Inflammatory macrophage (primary cell): ENCODE results near the gene MKS1.

Source experiments
- DNase-seq, 2 donors: peaks; one replicate each; pipeline ENCODE4 v3.0.0-alpha.2; 2020 to 2022
- total RNA-seq, 18 experiments: gene quantifications; one replicate each; lab custom pipeline; 2026; ENCODE audit warnings: mixed read lengths in 6 of 18, inconsistent platforms in 2 of 18; lab: John Stamatoyannopoulos, UW

The MKS1 gene
- total RNA-seq, result 1.2 to 11.4 (median 7.9) reads per million in 18 experiments

DNA sequence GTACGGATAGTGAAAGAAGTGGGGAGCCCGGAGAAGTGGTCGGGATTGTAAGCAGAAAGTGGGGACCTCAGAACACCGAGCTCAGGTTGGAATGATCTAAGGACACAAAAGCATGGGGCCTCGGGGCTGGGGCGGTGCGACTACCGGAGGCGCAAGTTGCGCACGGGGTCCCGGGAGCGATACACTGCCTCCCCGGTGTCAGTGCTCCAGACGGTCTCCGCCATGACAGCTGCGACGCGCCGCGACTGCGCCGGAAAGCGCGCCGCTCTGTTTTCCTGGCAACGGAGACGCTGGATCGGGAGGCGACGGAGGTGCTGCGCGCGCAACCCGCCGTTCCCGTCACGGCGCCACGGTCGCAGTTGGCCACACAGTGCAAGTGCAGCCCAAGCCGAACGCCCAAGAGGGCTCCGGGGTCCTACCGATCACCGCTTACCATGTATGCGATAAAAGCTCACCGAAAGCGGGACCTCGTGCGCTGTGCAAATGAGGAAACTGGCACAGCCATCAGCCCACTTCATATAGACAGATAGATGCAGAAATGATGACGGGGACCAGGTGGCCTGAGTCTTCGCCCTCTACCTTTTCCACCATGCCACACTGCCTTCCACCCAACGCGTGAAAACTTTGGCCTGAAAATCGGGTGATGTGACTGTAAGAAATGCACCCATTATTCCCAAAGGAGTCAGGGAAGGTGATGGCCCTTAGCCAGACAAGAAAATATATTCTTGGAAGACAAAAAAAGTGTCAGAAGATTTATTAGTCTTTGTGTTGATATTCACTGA is at the start of gene MKS1:
TSS of gene MKS1 (minus strand) at position 249 of the 782 bp plus-strand sequence. CDS start at position 224, 25 bp downstream.
- peak; percentile 94 to 96 for DNase-seq

DNA sequence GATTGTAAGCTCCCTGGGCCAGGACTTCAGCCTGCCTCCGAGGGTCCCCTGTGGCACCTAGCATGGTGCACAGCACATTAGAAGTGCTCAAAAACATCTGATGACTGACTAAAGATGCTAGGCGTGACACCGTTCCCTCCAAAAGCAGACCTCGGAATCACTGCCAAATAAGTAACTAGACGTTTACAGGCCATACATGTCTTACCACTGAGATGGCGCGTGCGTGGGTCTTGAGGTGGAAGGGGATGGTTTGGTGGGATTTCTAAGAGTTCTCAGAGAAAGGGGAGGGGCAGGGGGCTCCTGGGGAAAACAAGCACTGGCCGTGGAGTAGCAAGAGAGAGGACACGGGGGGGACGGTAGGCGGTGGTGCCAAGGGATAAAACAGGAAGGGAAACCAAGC is 49.3 kb upstream of the MKS1 start:
- no peak for DNase-seq

DNA sequence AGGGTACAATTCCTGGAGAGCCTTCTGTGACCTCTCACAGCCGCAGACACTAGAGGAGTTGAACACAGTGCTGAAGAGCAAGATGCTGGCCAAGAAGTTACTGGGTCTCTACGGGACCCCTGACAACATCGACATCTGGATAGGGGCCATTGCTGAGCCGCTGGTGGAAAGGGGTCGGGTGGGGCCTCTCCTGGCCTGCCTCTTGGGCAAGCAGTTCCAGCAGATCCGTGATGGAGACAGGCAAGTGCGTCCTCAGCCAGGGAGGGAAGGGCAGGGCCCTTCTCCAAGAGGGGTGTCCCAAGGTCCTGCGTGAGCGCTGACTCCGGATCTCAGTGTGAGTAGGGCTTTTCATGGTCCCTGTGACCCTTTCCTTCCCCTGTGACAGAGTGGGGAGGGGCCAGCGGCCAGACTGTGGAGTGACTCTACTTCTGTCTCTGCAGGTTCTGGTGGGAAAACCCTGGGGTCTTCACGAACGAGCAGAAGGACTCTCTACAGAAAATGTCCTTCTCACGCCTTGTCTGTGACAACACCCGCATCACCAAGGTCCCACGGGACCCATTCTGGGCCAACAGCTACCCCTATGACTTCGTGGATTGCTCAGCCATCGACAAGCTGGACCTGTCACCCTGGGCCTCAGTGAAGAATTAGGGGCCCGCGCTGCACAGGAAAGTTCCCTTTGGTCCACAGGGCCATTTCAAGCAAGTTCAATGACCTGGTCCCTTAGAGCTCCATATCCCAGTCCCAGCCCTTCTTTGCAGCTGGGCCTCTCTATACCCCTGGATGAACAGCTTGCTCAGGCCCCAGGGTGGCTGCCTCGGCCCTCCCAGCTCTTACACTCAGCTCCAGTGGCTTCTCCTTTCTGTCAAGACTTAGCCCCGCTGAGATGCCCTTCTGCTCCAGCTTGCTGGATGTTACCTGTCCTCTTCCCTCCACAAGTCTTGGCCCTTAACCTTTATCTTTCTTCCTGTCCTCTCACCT is 48.6 kb upstream of the MKS1 start:
- DNase-seq, result no peak

GRCh38 chr17:58265902-58266875 is 47.1 kb upstream of the MKS1 start:
- no peak for DNase-seq

GRCh38 chr17:58265271-58265670 is 46.2 kb upstream of the MKS1 start:
- peak; percentile 31 to 43 for DNase-seq

DNA sequence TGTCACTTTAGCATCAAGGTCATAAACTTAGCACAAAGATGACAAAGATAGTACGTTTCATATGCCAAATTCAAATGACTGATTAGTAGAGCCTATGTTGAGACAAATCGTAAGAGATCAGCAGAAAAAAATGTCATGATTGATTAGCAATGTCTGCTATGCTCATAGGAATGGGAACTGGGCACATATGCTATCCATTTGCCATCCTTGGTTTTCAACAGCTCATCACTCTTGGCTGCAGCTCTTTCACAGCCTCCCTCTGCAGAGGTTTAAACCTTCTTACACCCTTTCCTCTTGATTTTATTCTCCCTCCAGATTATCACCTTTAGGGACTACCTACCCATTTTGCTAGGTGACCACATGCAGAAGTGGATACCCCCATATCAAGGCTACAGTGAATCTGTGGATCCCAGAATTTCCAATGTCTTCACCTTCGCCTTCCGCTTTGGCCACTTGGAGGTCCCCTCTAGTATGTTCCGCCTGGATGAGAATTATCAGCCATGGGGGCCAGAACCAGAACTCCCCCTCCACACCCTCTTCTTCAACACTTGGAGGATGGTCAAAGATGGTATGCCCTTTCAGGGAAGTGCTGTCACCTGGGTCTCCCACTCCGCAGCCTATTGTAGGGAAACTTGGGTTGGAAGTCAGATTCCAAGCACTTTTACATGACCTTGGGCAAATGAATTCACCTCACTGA is 45.5 kb upstream of the MKS1 start:
- DNase-seq, result no peak

GRCh38 chr17:58263773-58264172 is 44.7 kb upstream of the MKS1 start:
- no peak for DNase-seq

DNA sequence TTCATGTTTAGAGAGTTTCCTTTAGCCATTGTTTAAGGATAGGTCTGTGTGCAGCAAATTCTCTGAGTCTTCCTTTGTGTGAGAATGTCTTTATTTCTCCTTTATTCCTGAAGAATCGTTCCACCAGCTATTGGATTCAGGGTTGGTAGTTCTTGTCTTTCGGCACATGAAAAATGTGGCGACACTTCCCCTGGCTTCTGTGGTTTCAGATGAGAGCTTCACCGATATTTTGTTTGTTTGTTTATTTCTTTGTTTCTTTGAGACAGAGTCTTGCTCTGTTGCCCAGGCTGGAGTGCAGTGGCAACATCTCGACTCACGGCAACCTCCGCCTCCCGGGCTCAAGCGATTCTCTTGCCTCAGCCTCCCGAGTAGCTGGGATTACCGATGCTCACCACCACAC is 43.1 kb upstream of the MKS1 start:
- no peak for DNase-seq

- no peak for DNase-seq
Measured at GRCh38 chr17:58254803-58255202, 35.7 kb upstream of the MKS1 start.

DNA sequence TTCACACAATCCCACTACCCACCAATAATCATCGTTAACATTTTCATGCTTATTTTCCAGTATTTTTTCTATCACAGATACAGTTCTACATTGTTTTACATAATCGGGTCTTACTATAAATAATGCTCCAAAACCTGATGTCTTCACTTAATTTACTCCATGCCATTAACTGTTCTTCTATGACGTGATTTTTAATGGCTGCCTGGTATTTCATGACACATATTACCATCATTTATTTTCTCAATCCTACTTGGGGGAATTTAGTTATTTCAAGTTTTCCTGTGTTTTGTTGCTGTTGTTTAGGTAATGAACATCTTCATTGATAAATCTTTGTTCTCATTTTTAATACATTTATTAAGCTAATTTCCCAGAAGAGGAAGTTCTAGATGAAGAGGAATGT is 34.0 kb upstream of the MKS1 start:
- DNase-seq, result no peak

GRCh38 chr17:58252141-58252540 is 33.1 kb upstream of the MKS1 start:
- DNase-seq, result no peak

DNA sequence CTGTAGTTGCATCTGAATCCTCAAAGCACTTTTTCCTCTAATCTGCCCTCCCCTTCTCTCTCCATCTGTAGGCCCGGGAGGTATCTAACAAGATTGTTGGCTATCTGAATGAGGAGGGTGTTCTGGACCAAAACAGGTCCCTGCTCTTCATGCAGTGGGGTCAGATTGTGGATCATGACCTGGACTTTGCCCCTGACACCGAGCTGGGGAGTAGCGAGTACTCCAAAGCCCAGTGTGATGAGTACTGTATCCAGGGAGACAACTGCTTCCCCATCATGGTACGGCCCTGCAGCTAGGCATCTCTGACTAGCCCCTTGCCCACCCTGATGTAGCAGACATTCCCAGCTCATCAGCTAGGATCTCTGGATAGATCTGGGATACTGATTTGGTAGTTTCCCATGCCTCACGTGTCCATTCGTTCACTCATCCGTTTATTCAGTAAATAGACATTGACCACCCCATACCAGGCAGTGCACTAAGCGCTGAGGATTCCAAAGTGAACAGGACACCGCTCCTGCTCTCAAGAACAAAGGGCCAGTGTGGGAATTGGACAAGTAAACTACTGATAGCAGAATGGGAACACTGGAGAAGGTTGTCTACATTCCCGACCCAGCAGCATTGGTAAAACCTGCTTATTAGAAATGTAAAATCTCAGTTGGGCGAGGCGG is 31.4 kb upstream of the MKS1 start:
- no peak for DNase-seq

- DNase-seq, result peak; percentile 57
Measured at GRCh38 chr17:58249270-58250133, 30.4 kb upstream of the MKS1 start.

DNA sequence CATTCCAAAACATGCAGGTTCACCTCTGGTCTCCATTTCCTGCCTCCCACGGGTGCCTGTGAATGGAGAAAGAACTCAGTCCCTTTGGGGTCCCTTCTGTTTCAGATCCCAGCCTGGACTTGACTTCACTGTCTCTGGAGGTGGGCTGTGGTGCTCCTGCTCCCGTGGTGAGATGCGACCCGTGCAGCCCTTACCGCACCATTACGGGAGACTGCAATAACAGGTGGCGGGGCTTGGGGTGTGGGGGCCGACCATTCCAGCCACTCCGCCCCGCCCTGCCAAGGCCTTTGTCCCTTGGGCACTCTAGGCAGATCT is 29.9 kb upstream of the MKS1 start:
- DNase-seq, result no peak

- peak; percentile 14 to 32 for DNase-seq
Measured at GRCh38 chr17:58247511-58248363, 28.7 kb upstream of the MKS1 start.

DNA sequence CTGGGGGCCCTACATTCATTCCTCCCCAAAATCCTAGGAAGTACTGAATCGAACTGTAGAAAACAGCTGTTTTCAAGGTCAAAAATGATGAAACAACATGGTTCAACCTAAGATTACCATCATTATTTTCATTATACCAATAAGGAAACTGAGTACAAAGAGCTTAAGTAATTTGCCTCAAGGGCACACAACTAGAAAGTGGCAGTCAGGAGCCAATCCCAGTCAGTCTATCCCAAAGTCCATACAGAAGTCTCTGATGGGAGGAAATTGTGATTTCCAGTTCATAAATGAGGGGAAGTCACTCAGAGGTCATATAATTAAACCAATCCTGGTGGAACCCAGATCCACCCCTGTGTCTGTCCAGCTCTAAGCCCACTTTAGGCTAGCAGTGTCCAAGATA is 27.7 kb upstream of the MKS1 start:
- DNase-seq, result no peak

GRCh38 chr17:58246104-58246740 is 27.2 kb upstream of the MKS1 start:
- DNase-seq, result no peak

DNA sequence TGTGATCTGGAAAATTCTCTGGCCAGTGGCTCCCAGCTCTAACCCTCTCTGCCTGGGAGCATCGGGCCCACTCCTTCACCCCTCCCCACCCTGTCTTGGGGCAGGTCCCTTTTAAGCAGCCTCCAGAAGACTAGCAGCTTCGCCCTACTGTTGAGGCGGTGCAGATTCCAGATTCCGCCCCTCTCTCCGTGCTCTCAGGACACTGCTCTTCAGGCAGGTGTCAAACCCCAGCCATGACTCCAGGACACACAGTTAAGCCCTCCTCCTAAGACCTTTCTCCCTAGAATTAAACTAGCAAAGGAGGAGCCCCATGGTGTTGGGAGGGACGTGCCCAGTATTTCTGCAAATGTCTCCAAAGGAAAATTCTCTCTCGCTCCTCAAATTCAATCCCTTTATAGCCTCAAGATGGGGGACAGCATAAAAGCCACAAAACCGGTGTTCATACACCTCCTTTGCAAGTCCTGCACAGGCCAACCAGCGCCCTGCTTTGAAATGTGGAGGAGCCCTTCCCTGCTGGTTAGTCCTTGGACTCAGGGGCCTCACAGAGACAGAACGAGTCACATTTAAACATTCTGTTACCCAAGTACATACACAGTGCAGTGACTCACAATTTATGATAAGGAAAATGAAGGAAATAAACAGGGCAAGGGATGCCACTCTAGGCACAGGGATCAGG is 26.5 kb upstream of the MKS1 start:
- no peak for DNase-seq
